ENCODE results near the gene LZTR1. TPM values are rescaled to one million over a fixed set of nuclear protein-coding genes. Genes with fewer than 3 reads are reported as not detected.
A peak's percentile ranks its signal among the peaks of the same experiment; 100 is the strongest.

LZTR1 gene
- total and polyA plus RNA-seq, 10 of the 15 experiments (the other 5 are each of a cell fraction or from before 2014, with no cell fraction given): 0.82 to 50.3 (median 19.3) TPM

DNA sequence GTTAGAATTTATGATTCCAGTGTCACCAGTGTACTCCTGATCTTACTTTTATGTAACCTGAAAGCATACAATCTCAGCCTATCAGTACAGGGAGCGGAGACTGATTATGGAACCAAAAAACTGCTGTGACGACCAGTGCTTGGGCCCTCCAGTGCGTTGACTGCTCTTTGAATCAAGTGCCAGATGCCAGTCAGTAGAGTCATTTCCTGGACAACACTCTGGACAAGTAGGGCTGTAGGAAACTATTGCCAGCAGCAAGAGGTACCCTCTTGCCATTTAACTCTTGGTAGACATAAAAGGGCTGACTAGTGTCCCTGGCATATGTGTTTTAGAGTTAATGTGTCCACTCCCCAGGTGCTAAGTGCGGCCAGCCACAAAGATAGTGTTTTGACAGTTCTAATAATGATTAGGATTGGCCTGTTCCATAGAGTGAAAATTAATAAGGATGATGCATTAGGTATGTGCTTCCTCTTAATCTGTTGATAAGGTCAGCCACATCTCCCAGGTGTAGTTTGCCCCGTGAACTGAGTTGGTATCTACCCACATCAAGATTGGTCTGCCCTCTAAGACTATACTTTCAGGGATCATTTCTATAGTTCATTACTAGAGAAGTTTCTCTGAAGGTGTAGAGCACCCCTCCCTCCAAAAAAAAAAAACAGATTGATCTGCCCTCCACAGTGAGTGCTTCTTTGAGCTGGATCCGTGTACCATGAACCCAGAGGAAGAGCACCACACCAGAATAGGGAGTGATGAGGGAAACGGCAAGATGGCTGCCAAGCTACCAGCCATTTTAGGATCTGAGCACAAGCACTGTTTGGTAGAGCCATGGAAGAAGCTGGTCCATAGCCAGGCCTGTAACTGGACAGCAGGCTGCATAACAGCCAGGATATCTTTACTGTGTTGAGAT, 35.8 kb upstream of the LZTR1 start:
- no peaks in the 10 kb centered on the region; the same call in 1 of the 2 replicates for H4K20me1 ChIP-seq (ENCODE audit: control insufficient read depth, insufficient read depth)

DNA sequence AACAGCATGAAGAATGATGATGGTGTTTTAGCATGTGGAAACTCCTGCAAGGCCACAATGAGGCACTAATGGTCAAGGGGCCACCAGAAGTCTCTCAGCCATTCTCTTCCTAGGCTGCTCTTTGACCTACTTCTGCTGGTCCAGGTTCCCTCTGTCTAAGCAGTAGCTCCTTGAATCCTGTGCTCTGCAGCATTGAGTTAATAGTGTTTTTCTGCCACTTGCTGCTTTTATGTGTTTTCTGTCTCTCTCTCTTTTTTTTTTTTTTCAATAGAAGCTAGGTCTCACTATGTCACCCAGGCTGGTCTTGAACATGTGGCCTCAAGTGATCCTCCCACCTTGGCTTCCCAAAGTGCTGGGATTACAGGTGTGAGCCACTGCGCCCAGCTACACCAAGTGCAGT, 35.1 kb upstream of the LZTR1 start:
- DNase-seq (ENCODE audit: low read depth, low spot score) (no peak), ATAC-seq (no peak), FAIRE-seq (no peak)
- no peak overlapping the region for H3K27ac ChIP-seq (ENCODE audit: control insufficient read depth, insufficient read depth)
- in situ Hi-C loops (cut with MboI) (no loop called here), intact Hi-C loops (cut with micrococcal nuclease; ENCODE audit: unreplicated experiment) (no loop called here)
- SMC1A ChIA-PET (ENCODE audit: uncharacterized antibody, unreplicated experiment): no interaction called here
- WGBS (ENCODE audit: insufficient coverage, insufficient replicate concordance, low lambda C conversion rate, missing lambda C conversion rate): 100% methylated on average over 1 of the region's 1 CpG
- H3K36me3 ChIP-seq (ENCODE audit: control insufficient read depth in 2 of 2, insufficient read depth in 2 of 2, low read length in 1 of 2): peaks cover 22 to 28% of the 10 kb centered on the region in 2 experiments
- no peaks in the 10 kb centered on the region for H3K9me3 ChIP-seq (replicated peaks; ENCODE audit: control insufficient read depth, insufficient read depth, low read length)
- RAD21 ChIA-PET (ENCODE audit: unreplicated experiment): no interaction called here
- no peak overlapping the region for H3K4me2 ChIP-seq (ENCODE audit: control insufficient read depth, insufficient read depth)
- CTCF ChIA-PET: no interaction called here
- peaks cover 61% of the 10 kb centered on the region for H3K79me2 ChIP-seq (ENCODE audit: control insufficient read depth, insufficient read depth, low read length)
- no peaks in the 10 kb centered on the region for H3K4me1 ChIP-seq (ENCODE audit: control insufficient read depth, insufficient read depth, low read length)
- no peak overlapping the region for H3K4me3 ChIP-seq
- H2AFZ ChIP-seq (ENCODE audit: control insufficient read depth, low read depth, low read length): no peak overlapping the region
- POLR2A ChIA-PET: interaction anchor here (1.5 kb wide), 1 partner anchor 11 kb away, joined by 6 read pairs; no protein-coding TSS in a partner anchor
- peaks cover 2% of the 10 kb centered on the region; the same call in 1 of the 2 replicates for H4K20me1 ChIP-seq (ENCODE audit: control insufficient read depth, insufficient read depth)
- no TSS peak for BruUV-seq (replicated peaks)
- H3K9ac ChIP-seq (ENCODE audit: control insufficient read depth, insufficient read depth, low read length): no peak overlapping the region
- H3K27me3 ChIP-seq (replicated peaks in 1 of 2; ENCODE audit: control insufficient read depth in 2 of 2, insufficient read depth in 2 of 2, low read length in 1 of 2): no peaks in the 10 kb centered on the region
- no peak for TF ChIP-seq POU2F2 (IDR thresholded peaks at IDR 0.05; ENCODE audit: borderline replicate concordance, low read depth, low read length)
- TF ChIP-seq EP300 (IDR thresholded peaks at IDR 0.05; ENCODE audit: borderline replicate concordance in 1 of 2, control insufficient read depth in 1 of 2, low read depth in 2 of 2, low read length in 2 of 2): no peak
- TF ChIP-seq STAT1 (conservative IDR thresholded peaks at IDR 0.05): no peak
- no peak for TF ChIP-seq STAT3 (IDR thresholded peaks at IDR 0.05; ENCODE audit: low read depth, low read length)
- TF ChIP-seq DPF2 (IDR thresholded peaks at IDR 0.05): no peak
- TF ChIP-seq FOXK2 (IDR thresholded peaks at IDR 0.05): no peak
- TF ChIP-seq, protein P1, sequence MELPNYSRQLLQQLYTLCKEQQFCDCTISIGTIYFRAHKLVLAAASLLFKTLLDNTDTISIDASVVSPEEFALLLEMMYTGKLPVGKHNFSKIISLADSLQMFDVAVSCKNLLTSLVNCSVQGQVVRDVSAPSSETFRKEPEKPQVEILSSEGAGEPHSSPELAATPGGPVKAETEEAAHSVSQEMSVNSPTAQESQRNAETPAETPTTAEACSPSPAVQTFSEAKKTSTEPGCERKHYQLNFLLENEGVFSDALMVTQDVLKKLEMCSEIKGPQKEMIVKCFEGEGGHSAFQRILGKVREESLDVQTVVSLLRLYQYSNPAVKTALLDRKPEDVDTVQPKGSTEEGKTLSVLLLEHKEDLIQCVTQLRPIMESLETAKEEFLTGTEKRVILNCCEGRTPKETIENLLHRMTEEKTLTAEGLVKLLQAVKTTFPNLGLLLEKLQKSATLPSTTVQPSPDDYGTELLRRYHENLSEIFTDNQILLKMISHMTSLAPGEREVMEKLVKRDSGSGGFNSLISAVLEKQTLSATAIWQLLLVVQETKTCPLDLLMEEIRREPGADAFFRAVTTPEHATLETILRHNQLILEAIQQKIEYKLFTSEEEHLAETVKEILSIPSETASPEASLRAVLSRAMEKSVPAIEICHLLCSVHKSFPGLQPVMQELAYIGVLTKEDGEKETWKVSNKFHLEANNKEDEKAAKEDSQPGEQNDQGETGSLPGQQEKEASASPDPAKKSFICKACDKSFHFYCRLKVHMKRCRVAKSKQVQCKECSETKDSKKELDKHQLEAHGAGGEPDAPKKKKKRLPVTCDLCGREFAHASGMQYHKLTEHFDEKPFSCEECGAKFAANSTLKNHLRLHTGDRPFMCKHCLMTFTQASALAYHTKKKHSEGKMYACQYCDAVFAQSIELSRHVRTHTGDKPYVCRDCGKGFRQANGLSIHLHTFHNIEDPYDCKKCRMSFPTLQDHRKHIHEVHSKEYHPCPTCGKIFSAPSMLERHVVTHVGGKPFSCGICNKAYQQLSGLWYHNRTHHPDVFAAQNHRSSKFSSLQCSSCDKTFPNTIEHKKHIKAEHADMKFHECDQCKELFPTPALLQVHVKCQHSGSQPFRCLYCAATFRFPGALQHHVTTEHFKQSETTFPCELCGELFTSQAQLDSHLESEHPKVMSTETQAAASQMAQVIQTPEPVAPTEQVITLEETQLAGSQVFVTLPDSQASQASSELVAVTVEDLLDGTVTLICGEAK (IDR thresholded peaks at IDR 0.05; ENCODE audit: borderline replicate concordance): no peak
- TF ChIP-seq, protein P2, sequence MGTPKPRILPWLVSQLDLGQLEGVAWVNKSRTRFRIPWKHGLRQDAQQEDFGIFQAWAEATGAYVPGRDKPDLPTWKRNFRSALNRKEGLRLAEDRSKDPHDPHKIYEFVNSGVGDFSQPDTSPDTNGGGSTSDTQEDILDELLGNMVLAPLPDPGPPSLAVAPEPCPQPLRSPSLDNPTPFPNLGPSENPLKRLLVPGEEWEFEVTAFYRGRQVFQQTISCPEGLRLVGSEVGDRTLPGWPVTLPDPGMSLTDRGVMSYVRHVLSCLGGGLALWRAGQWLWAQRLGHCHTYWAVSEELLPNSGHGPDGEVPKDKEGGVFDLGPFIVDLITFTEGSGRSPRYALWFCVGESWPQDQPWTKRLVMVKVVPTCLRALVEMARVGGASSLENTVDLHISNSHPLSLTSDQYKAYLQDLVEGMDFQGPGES (IDR thresholded peaks at IDR 0.05): no peak
- no peak for TF ChIP-seq NRF1 (conservative IDR thresholded peaks at IDR 0.05; ENCODE audit: low read depth, low read length)

More for the DNA sequence above, 35.8 kb upstream of the LZTR1 start:
- H3K4me1 ChIP-seq (ENCODE audit: control insufficient read depth, insufficient read depth, low read length): no peaks in the 10 kb centered on the region
- intact Hi-C loops (cut with micrococcal nuclease; ENCODE audit: unreplicated experiment) (no loop called here), in situ Hi-C loops (cut with MboI) (no loop called here)
- H3K4me3 ChIP-seq: no peak overlapping the region
- ATAC-seq (no peak), FAIRE-seq (no peak), DNase-seq (ENCODE audit: low read depth, low spot score) (no peak)
- RAD21 ChIA-PET (ENCODE audit: unreplicated experiment): no interaction called here
- TF ChIP-seq STAT3 (IDR thresholded peaks at IDR 0.05; ENCODE audit: low read depth, low read length) (no peak), YY1 (IDR thresholded peaks at IDR 0.05; ENCODE audit: low read depth, low read length) (peak; percentile 86), SRF (IDR thresholded peaks at IDR 0.05; ENCODE audit: low read depth in 2 of 2, low read length in 2 of 2) (no peak), CREB1 (IDR thresholded peaks at IDR 0.05; ENCODE audit: low read depth) (no peak), MXI1 (IDR thresholded peaks at IDR 0.05; ENCODE audit: low read depth, low read length) (no peak)
- WGBS (ENCODE audit: insufficient coverage, insufficient replicate concordance, low lambda C conversion rate, missing lambda C conversion rate): 68% methylated on average over 7 of the region's 7 CpGs
- CTCF ChIA-PET: no interaction called here
- H2AFZ ChIP-seq (ENCODE audit: control insufficient read depth, low read depth, low read length): no peak overlapping the region
- peaks cover 66% of the 10 kb centered on the region for H3K79me2 ChIP-seq (ENCODE audit: control insufficient read depth, insufficient read depth, low read length)
- peaks cover 18 to 23% of the 10 kb centered on the region in 2 experiments for H3K36me3 ChIP-seq (ENCODE audit: control insufficient read depth in 2 of 2, insufficient read depth in 2 of 2, low read length in 1 of 2)
- no peaks in the 10 kb centered on the region for H3K27me3 ChIP-seq (replicated peaks in 1 of 2; ENCODE audit: control insufficient read depth in 2 of 2, insufficient read depth in 2 of 2, low read length in 1 of 2)
- no TSS peak for BruUV-seq (replicated peaks)
- no peak overlapping the region for H3K9ac ChIP-seq (ENCODE audit: control insufficient read depth, insufficient read depth, low read length)
- SMC1A ChIA-PET (ENCODE audit: uncharacterized antibody, unreplicated experiment): no interaction called here
- H3K4me2 ChIP-seq (ENCODE audit: control insufficient read depth, insufficient read depth): no peak overlapping the region
- H3K9me3 ChIP-seq (replicated peaks; ENCODE audit: control insufficient read depth, insufficient read depth, low read length): no peaks in the 10 kb centered on the region
- POLR2A ChIA-PET: interaction anchor here (1.5 kb wide), 1 partner anchor 10 kb away, joined by 6 read pairs; no protein-coding TSS in a partner anchor
- H3K27ac ChIP-seq (ENCODE audit: control insufficient read depth, insufficient read depth): no peak overlapping the region
